Renal cortex interstitium (tissue), 11 donors: Measurements from ENCODE around the gene CBX4. TPM values are rescaled to one million over a fixed set of nuclear protein-coding genes. Genes with fewer than 3 reads are reported as not detected.
"Not testable (repeated sequence)": the region's sequence is repeated elsewhere in the genome, so short reads cannot be mapped to it uniquely, and the experiment has no call there.

Source experiments
- DNase-seq, 11 donors: peaks; one replicate each; pipeline ENCODE4 v3.0.0-alpha.2; 2013; ENCODE audit warnings: low read depth in 9 of 11, low spot score in 4 of 11; ENCODE audit errors: extremely low read depth in 1 of 11
- polyA plus RNA-seq, 3 donors: library from polyadenylated mRNA; unstranded; fragments of 120-200 nt; gene quantifications; one replicate each; pipeline ENCODE4 v1.2.1, GENCODE V29; 2013; ENCODE audit not compliant: insufficient read length in 3 of 3

The CBX4 gene
- polyA plus RNA-seq, 3 donors: 10.5 to 14.9 (median 13.8) TPM

GRCh38 chr17:79864617-79865250 lies 25.5 kb upstream of the CBX4 start:
- no peak for DNase-seq

GRCh38 chr17:79864147-79864546 lies 24.9 kb upstream of the CBX4 start:
- no peak for DNase-seq

- DNase-seq: no peak
Measured at GRCh38 chr17:79862771-79863440, 23.7 kb upstream of the CBX4 start.

- DNase-seq: no peak
Measured at GRCh38 chr17:79862238-79862637, 23.0 kb upstream of the CBX4 start.

GRCh38 chr17:79861413-79862216 lies 22.4 kb upstream of the CBX4 start:
- no peak for DNase-seq

- DNase-seq: no peak
Measured at GRCh38 chr17:79859676-79860615, 20.7 kb upstream of the CBX4 start.

- no peak for DNase-seq
Measured at GRCh38 chr17:79857095-79857494, 17.9 kb upstream of the CBX4 start.

GRCh38 chr17:79855331-79856124 lies 16.3 kb upstream of the CBX4 start:
- DNase-seq: no peak

GRCh38 chr17:79854080-79855060 lies 15.1 kb upstream of the CBX4 start:
- no peak for DNase-seq

- DNase-seq: not testable (repeated sequence)
Measured at GRCh38 chr17:79853168-79853567, 13.9 kb upstream of the CBX4 start.

- DNase-seq: no peak
Measured at GRCh38 chr17:79852748-79853147, 13.5 kb upstream of the CBX4 start.

- no peak for DNase-seq
Measured at GRCh38 chr17:79851461-79851817, 12.2 kb upstream of the CBX4 start.

GRCh38 chr17:79850571-79851460 lies 11.6 kb upstream of the CBX4 start:
- no peak for DNase-seq

- DNase-seq: no peak
Measured at GRCh38 chr17:79849953-79850352, 10.7 kb upstream of the CBX4 start.

GRCh38 chr17:79848370-79848766 lies 9.1 kb upstream of the CBX4 start:
- DNase-seq: no peak

GRCh38 chr17:79847698-79848369 lies 8.6 kb upstream of the CBX4 start:
- no peak for DNase-seq
